K562 (cell line): ENCODE measurements around the gene ECM1. TPM values are rescaled to one million over a fixed set of nuclear protein-coding genes. Genes with fewer than 3 reads are reported as not detected.
A peak's percentile ranks its signal among the peaks of the same experiment; 100 is the strongest.

Experiments used
- DNMT1 ChIP-seq: fragments of 450-650 bp; IDR thresholded peaks from 2 replicates; pipeline ENCODE4 v1.6.1; 2016; ENCODE audit warnings: antibody characterized with exemption, mild to moderate bottlenecking
- FOS ChIP-seq: IDR thresholded peaks from 3 replicates; pipeline ENCODE4 v1.6.1; 2011; ENCODE audit not compliant: insufficient read length; ENCODE audit errors: extremely low read depth
- FOXJ3 ChIP-seq: sonication (generic); formaldehyde crosslinking; IDR thresholded peaks from 2 replicates; pipeline ENCODE4 v1.4.0; 2020; ENCODE audit warnings: mild to moderate bottlenecking, missing genetic modification reagents
- HNRNPK ChIP-seq: fragments of 200-400 bp; formaldehyde crosslinking; IDR thresholded peaks from one replicate; pipeline ENCODE4 v1.6.1; 2018; ENCODE audit warnings: mild to moderate bottlenecking, low read depth, low read length; ENCODE audit not compliant: poor library complexity, severe bottlenecking
- KDM4B ChIP-seq, 2 experiments: fragments of 450-650 bp in 1 of 2; sonication (generic) in 1 of 2; IDR thresholded peaks; 2 replicates each; pipeline ENCODE4 v1.6.1; 2016 to 2017; ENCODE audit warnings: borderline replicate concordance in 2 of 2, antibody characterized with exemption in 1 of 2, low read depth in 1 of 2, mild to moderate bottlenecking in 1 of 2
- KLF16 ChIP-seq: IDR thresholded peaks from 2 replicates; pipeline ENCODE4 v1.6.1; 2016; ENCODE audit warnings: antibody characterized with exemption
- NCOA2 ChIP-seq, 2 experiments: fragments of 450-650 bp; IDR thresholded peaks; 2 replicates each; pipeline ENCODE4 v1.6.1; 2018; ENCODE audit warnings: mild to moderate bottlenecking in 2 of 2, moderate library complexity in 1 of 2; ENCODE audit not compliant: partially characterized antibody in 2 of 2
- OTX1 ChIP-seq: fragments of 450-650 bp; formaldehyde crosslinking; IDR thresholded peaks from 2 replicates; pipeline ENCODE4 v1.4.0; 2022; ENCODE audit warnings: mild to moderate bottlenecking
- POLR2G ChIP-seq: fragments of 200-400 bp; formaldehyde crosslinking; IDR thresholded peaks from 2 replicates; pipeline ENCODE4 v1.6.1; 2017; ENCODE audit warnings: low read depth, mild to moderate bottlenecking, antibody characterized with exemption, low read length, moderate library complexity
- SMAD3 ChIP-seq: fragments of 450-650 bp; formaldehyde crosslinking; conservative IDR thresholded peaks from 2 replicates; pipeline ENCODE4 v1.4.0; 2020; ENCODE audit warnings: mild to moderate bottlenecking
- SOX6 ChIP-seq: fragments of 450-650 bp; IDR thresholded peaks from 2 replicates; pipeline ENCODE4 v1.6.1; 2014; ENCODE audit warnings: mild to moderate bottlenecking
- TAF7 ChIP-seq: fragments of 450-650 bp; IDR thresholded peaks from 2 replicates; pipeline ENCODE4 v1.6.1; 2016; ENCODE audit warnings: missing genetic modification characterization, missing compliant biosample characterization
- ZFP1 ChIP-seq: fragments of 450-650 bp; formaldehyde crosslinking; IDR thresholded peaks from 2 replicates; pipeline ENCODE4 v1.4.0; 2020; ENCODE audit warnings: mild to moderate bottlenecking, mixed read lengths
- polyA plus RNA-seq, 8 experiments: library from polyadenylated mRNA; depleted of rRNA in 4 of 8; stranded (reverse) in 5 of 8; unstranded in 3 of 8; fragments of >200 nt; fragmentation: Nextera tagmentation in 2 of 8; fragmentation: Illumina TruSeq in 1 of 8; extraction: Ambion mirVana in 2 of 8; extraction: Trizol in 1 of 8; gene quantifications; 2 replicates each; pipeline versions ENCODE4 v1.2.1 to v1.2.3, GENCODE V29; 2011 to 2014; ENCODE audit warnings: inconsistent platforms in 1 of 8, missing spikeins in 1 of 8
- total RNA-seq, 7 experiments: library from RNA; depleted of rRNA in 6 of 7; stranded (reverse); fragments of >200 nt in 6 of 7; fragmentation: Illumina TruSeq in 2 of 7; extraction: Trizol in 2 of 7; gene quantifications; 2 replicates each; pipeline versions ENCODE4 v1.2.1 to v1.2.3, GENCODE V29; 2011 to 2021; ENCODE audit warnings: low replicate concordance in 1 of 7
- TF ChIP-seq, protein P1 (sequence below): fragments of 450-650 bp; IDR thresholded peaks from 2 replicates; pipeline ENCODE4 v1.6.1; 2016; ENCODE audit warnings: mild to moderate bottlenecking, moderate library complexity
- TF ChIP-seq, protein P2 (sequence below): sonication (generic); formaldehyde crosslinking; IDR thresholded peaks from 2 replicates; pipeline ENCODE4 v1.8.0; 2022; ENCODE audit warnings: mild to moderate bottlenecking, missing genetic modification reagents
- TF ChIP-seq, protein P3 (sequence below): sonication (generic); formaldehyde crosslinking; IDR thresholded peaks from 2 replicates; pipeline ENCODE4 v1.8.0; 2022; ENCODE audit warnings: mild to moderate bottlenecking, low read depth, missing genetic modification reagents

The ECM1 gene
- total and polyA plus RNA-seq, 9 of the 15 experiments (the other 6 are each of a cell fraction or from before 2014, with no cell fraction given): 6.6 to 52.2 (median 12.8) TPM

GRCh38 chr1:150560011-150560438 is 52.1 kb downstream of the ECM1 start (continued):
- TF ChIP-seq, protein P1, sequence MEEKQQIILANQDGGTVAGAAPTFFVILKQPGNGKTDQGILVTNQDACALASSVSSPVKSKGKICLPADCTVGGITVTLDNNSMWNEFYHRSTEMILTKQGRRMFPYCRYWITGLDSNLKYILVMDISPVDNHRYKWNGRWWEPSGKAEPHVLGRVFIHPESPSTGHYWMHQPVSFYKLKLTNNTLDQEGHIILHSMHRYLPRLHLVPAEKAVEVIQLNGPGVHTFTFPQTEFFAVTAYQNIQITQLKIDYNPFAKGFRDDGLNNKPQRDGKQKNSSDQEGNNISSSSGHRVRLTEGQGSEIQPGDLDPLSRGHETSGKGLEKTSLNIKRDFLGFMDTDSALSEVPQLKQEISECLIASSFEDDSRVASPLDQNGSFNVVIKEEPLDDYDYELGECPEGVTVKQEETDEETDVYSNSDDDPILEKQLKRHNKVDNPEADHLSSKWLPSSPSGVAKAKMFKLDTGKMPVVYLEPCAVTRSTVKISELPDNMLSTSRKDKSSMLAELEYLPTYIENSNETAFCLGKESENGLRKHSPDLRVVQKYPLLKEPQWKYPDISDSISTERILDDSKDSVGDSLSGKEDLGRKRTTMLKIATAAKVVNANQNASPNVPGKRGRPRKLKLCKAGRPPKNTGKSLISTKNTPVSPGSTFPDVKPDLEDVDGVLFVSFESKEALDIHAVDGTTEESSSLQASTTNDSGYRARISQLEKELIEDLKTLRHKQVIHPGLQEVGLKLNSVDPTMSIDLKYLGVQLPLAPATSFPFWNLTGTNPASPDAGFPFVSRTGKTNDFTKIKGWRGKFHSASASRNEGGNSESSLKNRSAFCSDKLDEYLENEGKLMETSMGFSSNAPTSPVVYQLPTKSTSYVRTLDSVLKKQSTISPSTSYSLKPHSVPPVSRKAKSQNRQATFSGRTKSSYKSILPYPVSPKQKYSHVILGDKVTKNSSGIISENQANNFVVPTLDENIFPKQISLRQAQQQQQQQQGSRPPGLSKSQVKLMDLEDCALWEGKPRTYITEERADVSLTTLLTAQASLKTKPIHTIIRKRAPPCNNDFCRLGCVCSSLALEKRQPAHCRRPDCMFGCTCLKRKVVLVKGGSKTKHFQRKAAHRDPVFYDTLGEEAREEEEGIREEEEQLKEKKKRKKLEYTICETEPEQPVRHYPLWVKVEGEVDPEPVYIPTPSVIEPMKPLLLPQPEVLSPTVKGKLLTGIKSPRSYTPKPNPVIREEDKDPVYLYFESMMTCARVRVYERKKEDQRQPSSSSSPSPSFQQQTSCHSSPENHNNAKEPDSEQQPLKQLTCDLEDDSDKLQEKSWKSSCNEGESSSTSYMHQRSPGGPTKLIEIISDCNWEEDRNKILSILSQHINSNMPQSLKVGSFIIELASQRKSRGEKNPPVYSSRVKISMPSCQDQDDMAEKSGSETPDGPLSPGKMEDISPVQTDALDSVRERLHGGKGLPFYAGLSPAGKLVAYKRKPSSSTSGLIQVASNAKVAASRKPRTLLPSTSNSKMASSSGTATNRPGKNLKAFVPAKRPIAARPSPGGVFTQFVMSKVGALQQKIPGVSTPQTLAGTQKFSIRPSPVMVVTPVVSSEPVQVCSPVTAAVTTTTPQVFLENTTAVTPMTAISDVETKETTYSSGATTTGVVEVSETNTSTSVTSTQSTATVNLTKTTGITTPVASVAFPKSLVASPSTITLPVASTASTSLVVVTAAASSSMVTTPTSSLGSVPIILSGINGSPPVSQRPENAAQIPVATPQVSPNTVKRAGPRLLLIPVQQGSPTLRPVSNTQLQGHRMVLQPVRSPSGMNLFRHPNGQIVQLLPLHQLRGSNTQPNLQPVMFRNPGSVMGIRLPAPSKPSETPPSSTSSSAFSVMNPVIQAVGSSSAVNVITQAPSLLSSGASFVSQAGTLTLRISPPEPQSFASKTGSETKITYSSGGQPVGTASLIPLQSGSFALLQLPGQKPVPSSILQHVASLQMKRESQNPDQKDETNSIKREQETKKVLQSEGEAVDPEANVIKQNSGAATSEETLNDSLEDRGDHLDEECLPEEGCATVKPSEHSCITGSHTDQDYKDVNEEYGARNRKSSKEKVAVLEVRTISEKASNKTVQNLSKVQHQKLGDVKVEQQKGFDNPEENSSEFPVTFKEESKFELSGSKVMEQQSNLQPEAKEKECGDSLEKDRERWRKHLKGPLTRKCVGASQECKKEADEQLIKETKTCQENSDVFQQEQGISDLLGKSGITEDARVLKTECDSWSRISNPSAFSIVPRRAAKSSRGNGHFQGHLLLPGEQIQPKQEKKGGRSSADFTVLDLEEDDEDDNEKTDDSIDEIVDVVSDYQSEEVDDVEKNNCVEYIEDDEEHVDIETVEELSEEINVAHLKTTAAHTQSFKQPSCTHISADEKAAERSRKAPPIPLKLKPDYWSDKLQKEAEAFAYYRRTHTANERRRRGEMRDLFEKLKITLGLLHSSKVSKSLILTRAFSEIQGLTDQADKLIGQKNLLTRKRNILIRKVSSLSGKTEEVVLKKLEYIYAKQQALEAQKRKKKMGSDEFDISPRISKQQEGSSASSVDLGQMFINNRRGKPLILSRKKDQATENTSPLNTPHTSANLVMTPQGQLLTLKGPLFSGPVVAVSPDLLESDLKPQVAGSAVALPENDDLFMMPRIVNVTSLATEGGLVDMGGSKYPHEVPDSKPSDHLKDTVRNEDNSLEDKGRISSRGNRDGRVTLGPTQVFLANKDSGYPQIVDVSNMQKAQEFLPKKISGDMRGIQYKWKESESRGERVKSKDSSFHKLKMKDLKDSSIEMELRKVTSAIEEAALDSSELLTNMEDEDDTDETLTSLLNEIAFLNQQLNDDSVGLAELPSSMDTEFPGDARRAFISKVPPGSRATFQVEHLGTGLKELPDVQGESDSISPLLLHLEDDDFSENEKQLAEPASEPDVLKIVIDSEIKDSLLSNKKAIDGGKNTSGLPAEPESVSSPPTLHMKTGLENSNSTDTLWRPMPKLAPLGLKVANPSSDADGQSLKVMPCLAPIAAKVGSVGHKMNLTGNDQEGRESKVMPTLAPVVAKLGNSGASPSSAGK: no peak
- no peak for TF ChIP-seq DNMT1
- TF ChIP-seq, protein P2, sequence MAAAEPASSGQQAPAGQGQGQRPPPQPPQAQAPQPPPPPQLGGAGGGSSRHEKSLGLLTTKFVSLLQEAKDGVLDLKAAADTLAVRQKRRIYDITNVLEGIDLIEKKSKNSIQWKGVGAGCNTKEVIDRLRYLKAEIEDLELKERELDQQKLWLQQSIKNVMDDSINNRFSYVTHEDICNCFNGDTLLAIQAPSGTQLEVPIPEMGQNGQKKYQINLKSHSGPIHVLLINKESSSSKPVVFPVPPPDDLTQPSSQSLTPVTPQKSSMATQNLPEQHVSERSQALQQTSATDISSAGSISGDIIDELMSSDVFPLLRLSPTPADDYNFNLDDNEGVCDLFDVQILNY (CRISPR knock-in tag): no peak
- TF ChIP-seq SMAD3 (CRISPR knock-in tag): no peak
- TF ChIP-seq SOX6: no peak
- no peak for TF ChIP-seq NCOA2 (IDR thresholded peaks at IDR 0.05; ENCODE audit: partially characterized antibody in 2 of 2)
- peak; percentile 74 for TF ChIP-seq POLR2G
- TF ChIP-seq TAF7 (tag): no peak
- TF ChIP-seq KLF16: peak; percentile 33; the same call in 1 of the 2 replicates
- TF ChIP-seq FOXJ3 (CRISPR knock-in tag): no peak
- no peak for TF ChIP-seq FOS
- TF ChIP-seq KDM4B (IDR thresholded peaks at IDR 0.05; ENCODE audit: borderline replicate concordance in 2 of 2, low read depth in 1 of 2): no peak
- TF ChIP-seq, protein P3, sequence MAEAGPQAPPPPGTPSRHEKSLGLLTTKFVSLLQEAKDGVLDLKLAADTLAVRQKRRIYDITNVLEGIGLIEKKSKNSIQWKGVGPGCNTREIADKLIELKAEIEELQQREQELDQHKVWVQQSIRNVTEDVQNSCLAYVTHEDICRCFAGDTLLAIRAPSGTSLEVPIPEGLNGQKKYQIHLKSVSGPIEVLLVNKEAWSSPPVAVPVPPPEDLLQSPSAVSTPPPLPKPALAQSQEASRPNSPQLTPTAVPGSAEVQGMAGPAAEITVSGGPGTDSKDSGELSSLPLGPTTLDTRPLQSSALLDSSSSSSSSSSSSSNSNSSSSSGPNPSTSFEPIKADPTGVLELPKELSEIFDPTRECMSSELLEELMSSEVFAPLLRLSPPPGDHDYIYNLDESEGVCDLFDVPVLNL (CRISPR knock-in tag): no peak
- no peak for TF ChIP-seq OTX1 (CRISPR knock-in tag)
- no peak for TF ChIP-seq ZFP1 (CRISPR knock-in tag)
- TF ChIP-seq HNRNPK: no peak
